GM21529 (cell line): ENCODE data around the gene TRNAU1AP.
"Not testable (repeated sequence)": the region's sequence is repeated elsewhere in the genome, so short reads cannot be mapped to it uniquely, and the experiment has no call there.

Experiments used
- ATAC-seq: cut with Tn5 transposase; IDR thresholded peaks from one replicate; pipeline ENCODE4 v1.9.1; 2021; ENCODE audit not compliant: unreplicated experiment

The TRNAU1AP gene

DNA sequence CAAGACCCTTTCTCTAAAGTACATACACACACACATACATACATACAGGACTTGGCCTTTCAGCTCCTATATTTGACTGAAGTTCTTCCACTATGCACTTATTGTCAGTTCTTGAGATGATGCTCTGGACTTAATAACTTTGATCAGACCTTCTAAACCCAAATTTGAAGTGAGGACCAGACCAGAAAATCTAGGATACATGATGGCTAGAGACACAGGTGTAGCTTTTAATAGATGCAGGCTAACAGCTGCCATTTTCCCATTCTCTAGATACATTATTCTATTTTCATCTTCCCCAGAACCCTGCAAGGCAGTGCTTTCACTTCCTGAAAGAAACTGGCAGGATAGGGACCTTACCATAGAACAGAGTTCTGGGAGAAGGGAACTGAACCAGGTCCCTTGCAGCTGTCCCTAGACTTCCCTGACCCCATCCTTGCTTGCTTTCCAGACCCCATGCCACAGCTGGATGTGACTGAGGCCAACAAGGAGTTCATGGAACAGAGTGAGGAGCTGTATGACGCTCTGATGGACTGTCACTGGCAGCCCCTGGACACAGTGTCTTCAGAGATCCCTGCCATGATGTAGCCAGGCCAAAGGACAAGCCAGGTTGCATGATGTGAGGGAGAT lies 24.3 kb downstream of the TRNAU1AP start:
- no peak for ATAC-seq

DNA sequence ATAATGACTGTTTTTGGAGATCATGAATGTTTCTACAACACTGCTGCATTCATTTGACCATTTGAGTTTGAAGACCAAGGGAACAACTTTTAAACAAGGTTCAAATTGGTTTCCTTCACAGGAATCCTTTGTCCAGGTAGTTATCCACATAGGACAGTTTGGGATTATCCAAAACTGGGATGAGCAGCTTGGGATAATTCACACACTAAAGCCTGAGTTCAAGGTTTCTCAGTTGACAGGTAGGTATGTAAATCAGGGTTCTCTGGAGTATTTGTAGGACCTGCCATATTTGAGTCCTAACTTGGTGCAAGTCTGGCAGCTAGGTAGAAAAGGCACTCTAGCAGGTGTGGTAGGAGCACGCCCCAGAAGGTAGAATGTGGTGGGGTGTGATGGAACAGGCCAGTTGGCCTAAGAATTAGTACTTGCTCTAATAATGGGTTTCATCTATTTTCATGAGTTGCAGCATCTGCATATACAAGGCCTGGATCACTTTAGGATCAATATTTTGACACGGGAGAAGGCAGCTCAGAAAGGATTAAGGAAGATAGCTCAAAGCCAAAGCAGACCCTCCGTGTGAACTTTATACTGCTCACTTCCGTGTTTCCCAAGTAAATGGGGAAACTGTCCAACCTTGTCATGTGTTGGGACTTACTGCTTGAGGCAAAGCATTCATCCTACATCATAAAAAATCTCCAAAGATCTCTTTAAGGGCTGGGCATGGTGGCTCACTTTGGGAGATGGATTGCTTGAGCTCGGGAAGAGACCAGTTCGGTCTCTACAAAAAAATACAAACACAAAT lies 25.1 kb downstream of the TRNAU1AP start:
- ATAC-seq = no peak

DNA sequence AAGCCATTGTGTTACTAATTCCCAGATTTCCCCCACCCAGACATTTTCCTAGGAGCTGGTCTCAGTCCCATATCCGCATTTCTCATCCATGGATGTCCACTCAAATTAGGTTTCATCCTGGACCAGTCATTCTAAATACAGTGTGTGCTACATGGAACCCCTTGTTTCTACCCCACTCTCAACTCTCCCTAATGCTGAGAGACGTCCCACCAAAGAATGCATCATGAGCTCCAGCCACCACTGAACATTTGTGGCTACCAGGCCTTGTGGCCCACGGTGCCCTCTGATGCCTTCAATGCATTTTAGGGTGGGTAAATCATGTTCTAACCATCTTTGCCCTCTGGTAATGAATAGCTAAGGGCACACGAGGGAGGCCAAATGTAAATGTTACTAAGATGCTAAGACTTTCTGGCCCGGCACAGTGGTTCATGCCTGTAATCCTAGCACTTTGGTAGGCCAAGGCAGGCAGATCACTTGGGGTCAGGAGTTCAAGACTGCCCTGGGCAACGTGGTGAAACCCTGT lies 25.9 kb downstream of the TRNAU1AP start:
- no peak for ATAC-seq

DNA sequence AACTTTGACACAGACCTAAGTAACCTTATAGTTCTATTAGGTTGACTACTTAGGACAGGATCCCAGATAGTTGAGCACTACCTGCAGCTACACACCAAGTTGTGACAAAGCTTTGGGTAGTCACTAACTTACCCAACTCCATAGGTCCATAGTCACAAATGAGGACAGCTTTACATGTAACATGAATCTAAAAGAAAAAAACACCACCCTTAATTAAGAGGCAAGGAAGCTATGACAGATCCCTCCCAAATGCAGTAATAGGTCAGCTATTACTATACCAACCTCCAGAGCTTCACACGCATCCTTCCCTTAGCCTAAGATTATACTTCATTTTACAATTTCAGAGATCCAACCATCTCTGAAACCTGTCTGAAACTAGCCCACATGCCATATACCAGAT lies 26.5 kb downstream of the TRNAU1AP start:
- no peak for ATAC-seq

DNA sequence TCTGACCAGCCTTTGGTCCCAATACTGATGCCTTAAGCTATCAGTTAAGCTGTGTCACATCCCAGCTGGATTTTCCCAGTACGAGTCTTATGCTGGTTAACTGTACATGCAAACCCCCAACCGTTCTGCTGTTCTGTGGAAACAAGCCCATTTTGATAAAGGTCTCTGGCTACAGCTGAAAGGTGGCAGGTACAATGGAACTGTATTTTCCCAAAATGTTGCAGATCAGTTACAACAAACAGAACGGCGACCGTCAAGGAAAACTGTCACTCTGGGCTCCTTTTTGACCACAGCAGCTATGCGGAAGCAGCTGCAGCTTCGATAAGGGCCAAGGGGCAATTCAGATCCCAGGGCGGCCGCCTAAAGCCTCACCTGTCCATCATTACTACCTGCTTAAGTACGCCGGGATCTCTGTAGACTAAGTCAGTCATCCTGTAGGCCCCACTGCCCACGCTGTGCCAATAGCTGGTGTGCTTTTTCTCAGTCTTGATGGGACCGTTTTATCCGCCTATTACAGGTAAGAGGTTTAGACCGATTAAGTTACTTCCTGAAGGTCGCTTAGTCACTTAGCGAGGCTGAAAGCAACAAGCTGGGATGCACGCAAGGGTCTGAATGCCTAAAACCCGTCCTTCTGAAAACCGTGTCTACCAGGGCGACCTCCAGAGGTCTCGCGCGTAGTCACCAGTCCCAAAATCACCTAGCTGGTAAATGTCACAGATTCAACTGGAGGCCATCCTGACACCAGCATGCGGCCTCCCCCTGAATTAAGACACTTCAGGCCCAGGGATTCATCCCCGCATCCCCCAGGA lies 28.0 kb downstream of the TRNAU1AP start:
- ATAC-seq = peak; percentile 25

DNA sequence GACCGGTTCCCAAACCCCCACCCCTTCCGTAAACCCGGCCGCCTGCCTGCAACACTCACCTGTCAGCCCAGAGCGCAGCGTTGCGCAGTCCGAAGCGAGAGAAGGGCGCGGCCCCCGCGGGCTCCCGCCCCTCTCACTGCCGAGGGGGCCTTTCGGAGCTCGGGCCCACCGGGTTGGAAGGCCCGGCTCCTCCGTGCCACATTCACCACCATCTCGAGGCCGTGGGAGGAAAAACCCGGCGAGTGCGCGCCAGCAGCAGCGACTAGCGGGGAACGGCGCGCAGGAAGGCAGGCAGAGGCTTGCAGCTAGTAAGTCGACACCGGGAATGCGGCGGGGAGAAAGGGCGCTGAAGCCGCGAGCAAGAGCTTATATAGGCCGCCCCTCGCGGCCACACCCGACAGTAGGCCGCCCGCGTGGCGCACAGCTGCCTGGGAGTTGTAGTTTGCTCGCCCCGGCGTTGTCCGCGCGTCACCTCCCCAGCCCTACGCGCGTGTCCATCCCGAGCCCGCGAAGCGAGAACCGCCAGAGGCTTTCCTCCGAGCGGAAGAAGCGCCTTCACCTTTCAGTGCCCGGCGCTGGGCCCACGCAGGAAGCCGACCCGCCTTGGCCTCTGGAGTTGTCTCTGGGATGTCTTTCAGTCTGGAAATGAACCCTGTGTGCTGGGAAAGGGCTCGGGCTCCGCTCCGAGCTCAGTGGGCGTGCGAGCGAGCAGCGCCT lies 28.8 kb downstream of the TRNAU1AP start:
- ATAC-seq = peak; percentile 84

DNA sequence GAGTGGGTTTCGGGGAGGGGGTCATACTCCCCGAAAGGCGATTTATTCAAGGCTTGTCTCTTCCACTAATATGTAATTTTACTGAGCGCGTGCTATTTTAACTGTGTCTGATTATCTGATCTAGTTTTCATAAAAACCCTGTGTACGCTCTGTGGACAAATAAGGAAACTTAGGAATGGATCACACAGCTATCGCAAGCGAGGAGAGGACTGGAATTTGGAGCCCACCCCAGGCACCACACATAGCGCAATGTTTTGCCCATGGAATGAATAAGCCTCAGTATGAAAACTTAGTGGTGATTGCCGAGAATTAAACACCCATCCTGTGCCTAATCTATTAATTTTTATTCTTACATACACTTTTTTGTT lies 29.3 kb downstream of the TRNAU1AP start:
- ATAC-seq = no peak

DNA sequence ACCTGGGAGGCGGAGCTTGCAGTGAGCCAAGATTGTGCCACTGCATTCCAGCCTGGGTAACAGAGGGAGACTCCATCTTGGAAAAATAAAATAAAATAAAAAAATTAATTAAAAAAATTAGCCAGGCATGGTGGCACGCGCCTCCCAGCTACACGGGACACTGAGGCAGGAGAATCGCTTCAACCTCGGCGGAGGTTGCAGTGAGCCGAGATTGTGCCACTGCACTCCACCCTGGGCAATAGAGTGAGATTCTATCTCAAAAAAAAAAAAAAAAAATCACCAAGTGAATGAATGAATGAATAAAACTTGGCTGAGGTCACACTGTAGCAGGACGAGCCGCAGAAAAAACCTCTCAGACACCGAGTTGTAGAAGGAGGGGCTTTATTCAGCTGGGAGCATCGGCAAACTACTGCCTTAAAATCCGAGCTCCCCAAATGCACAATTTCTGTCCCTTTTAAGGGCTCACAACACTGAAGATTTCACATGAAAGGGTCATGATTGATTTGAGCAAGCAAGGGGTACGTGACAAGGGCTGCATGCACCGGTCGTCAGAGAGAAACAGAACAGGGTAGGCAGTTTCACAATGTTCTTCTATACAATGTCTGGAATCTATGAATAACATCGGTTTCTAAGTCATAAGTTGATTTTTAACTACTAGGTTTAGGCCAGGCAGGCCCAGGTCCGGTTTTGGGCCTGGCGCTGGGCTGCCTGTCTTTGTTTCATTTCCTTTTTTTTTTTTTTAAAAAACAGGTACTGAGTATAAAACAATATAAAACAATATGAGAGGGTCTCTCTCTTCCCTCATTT lies 33.9 kb downstream of the TRNAU1AP start:
- ATAC-seq = not testable (repeated sequence)

DNA sequence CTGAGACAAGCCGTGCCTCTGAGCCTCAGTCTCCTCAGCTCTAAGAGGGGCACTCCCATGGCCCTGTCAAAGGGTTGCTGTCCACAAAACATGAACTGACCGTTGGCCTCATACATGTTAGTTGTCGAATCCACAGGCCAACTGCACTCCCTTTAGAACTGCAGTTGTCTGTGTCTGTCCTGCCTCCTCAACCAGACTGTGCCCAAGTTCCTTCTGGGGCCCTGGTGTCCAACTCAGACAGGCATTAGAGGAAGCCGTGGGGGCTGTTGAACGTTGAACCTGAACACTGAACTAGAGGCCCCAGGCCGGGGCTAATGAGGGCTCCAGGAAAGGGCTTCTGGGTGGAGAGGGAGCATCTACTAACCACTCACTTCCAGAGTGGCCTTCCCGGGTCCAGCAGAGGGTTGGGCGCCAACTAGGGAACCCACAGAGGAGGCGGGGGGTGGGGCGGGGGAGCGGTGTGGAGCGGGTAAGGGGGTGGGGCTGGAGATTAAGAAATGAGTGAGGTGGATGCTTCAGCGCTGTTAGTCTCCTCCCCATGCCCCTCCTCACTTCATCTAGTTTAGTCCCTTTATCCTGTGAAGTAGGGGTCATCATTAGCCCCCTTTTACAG lies 38.9 kb downstream of the TRNAU1AP start, which contains the start of gene RAB42:
TSS of gene RAB42 (plus strand) at position 558 of the 613 bp plus-strand sequence. CDS start 247 bp downstream, outside the sequence.
- ATAC-seq = no peak

DNA sequence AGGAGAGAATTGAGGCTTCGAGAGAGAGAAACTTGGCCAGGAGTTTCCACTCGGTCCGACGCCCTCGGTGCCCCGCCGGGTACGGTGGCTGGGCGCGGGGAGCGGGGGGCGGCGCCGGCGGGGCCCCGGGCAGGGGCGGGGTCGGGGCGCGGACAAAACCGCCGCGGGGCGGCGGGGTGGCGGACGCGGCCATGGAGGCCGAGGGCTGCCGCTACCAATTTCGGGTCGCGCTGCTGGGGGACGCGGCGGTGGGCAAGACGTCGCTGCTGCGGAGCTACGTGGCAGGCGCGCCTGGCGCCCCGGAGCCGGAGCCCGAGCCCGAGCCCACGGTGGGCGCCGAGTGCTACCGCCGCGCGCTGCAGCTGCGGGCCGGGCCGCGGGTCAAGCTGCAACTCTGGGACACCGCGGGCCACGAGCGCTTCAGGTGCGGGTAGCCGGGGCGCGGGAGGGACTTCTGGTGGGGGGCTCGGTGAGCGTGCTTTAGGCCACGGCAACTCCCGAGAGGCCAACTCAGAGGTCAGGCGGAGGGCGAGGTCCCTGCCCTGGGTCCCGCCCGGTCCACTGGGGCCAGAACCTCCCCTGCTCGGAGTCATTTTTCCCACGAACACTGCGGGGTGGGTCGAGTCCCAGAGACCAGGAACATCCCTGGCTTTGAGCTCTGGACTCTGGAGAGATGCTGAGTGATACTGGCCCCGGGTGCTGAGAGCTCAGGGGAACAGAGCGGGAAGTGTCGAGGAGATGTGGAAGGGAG lies 39.6 kb downstream of the TRNAU1AP start:
- ATAC-seq = no peak

DNA sequence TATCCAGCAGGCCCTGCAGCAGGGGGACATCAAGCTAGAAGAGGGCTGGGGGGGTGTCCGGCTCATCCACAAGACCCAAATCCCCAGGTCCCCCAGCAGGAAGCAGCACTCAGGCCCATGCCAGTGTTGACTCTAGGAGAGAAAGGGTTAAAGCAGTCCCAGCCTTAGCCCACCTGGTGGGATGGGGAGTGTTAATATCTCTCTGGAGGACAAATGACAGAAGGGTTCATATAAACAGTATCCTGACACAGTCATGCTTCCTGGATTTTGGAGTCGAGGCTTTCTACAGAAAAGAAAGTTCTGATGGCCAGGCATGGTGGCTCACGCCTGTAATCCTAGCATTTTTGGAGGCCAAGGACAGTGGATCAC lies 41.1 kb downstream of the TRNAU1AP start:
- ATAC-seq = not testable (repeated sequence)

DNA sequence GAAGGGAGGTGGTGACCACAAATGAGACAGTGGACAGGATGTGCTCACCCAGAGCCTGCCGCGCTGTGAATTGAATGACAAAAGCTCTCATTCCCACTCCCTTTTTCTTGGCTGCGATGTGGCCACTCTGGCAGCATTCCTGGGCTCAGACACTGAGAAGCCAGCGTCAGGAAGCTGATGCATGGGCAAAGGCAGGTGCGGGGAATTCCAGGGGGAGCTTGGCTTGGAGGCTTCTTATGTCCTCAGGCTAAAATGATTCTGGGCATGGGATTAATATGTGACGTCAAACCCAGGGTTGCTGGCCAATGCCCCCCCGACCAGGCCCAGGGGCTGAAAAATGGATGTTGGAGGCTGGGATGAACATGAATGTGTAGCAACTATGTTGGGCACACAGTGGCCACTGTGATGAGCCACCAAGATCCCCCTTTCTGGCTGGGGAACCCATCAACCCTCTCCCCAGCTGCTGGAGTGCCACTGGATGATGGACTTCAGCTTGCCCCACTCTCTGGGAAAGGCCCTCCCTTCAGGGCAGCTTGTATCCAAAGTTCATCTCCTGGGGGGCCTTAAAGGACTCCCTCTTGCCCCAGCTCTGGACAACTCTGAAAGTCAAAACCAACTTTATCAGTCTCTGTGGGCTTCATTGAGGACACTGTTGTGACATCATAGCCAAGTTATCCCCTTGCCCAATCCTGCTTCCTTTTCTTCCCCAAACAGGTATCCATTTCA lies 42.0 kb downstream of the TRNAU1AP start:
- not testable (repeated sequence) for ATAC-seq

DNA sequence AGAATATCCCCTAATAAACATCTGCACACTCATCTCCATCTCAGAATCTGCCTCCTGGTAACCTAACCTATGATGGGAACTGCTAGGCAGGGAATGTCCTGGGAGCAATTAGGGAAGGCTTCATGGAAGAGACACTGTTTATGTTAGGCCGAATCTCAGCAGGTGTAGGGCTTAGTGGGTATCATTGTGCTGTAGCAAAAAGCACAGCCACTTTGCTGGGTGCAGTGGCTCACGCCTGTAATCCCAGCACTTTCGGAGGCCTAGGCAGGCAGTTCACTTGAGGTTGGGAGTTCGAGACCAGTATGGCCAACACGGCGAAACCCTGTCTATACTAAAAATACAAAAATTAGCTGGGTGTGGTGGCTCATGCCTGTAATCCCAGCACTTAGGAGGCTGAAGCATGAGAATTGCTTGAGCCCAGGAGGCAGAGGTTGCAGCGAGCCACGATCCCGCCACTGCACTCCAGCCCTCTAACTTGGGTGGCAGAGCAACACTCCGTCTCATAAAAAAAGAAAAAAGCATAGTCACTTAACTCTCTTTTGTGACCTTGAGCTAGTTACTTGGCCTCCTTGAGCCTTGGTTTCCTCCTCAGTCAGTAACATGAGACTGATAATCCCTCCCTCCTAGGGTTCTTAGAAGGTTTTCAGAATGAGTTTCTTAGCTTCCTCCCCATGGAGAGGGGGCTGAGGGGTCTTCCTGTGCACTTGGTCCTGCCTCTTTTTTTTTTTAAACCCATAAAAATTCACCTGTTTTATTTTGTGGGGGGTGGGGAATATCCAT lies 42.7 kb downstream of the TRNAU1AP start:
- ATAC-seq = no peak

DNA sequence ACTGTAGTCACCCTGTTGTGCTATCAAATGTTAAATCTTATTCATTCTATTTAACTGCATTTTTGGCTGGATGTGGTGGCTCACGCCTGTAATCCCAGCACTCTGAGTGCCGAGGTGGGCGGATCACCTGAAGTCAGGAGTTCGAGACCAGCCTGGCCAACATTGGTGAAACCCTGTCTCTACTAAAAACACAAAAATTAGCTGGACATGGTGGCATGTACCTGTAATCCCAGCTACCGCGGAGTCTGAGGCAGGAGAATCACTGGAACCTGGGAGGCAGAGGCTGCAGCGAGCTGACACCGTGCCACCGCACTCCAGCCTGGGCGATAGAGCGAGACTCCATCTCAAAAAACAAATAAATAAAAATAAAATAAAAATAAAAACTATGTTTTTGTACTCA lies 43.4 kb downstream of the TRNAU1AP start:
- not testable (repeated sequence) for ATAC-seq

DNA sequence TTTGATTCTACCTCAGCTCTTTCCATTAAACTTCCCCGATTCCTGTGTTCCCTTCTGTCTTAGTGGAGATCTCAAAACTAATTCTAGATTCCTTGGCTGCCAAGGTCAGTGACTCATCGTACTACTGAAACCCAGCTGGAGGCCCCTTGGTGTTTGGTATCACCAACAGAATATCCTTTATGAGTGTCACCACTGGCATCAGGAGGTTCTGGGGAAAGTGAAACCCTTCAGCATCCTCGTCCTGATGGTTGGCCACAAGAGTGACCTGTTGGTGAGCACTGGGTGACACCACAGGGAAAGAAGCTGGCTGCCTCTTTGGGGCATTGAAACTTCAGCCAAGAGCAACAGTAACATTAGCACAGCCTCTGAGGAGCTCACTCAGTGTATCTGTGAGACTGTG lies 48.8 kb downstream of the TRNAU1AP start:
- ATAC-seq = no peak

DNA sequence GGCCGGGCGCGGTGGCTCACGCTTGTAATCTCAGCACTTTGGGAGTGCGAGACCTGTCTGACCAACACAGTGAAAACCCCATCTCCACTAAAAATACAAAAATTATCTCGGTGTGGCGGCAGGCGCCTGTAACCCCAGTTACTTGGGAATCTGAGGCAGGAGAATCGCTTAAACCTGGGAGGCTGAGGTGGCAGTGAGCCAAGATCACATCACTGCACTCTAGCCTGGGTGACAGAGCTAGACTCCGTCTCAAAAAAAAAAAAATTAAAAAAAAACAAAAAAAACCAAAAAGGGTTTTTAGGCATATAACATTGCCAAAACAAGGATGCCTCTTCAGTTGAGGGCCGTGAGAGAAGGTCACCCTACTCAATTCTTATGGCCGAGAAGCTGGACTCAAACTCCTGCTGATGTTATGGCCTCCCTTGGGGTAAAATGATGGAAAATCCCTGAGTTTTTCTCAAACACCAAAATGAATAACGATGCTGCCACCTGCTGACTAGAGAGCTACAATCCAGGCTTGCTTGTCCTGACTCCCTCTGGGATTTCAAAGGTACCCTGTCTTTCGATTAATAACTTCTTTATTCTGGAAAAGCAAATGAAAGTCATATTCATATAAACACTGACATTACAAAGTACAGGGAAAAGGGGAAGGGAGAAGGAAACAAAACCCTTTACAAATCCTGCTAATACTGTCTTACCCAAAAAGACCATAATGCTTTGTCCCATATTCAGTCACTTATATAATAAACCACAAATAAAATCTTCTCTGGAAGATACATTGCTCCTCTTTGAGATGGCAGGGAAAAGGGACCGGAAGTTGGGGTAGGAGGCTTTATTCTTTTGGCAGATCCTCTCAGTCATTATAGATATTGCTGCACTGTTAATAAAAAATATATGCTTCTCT lies 49.9 kb downstream of the TRNAU1AP start:
- no peak for ATAC-seq
